HG02642 (cell line): ENCODE measurements around the gene NSMF.

Experiments
- ATAC-seq: cut with Tn5 transposase; IDR thresholded peaks from one replicate; pipeline ENCODE4 v1.9.1; 2021; ENCODE audit warnings: mild to moderate bottlenecking; ENCODE audit not compliant: unreplicated experiment, poor library complexity

Gene NSMF

DNA sequence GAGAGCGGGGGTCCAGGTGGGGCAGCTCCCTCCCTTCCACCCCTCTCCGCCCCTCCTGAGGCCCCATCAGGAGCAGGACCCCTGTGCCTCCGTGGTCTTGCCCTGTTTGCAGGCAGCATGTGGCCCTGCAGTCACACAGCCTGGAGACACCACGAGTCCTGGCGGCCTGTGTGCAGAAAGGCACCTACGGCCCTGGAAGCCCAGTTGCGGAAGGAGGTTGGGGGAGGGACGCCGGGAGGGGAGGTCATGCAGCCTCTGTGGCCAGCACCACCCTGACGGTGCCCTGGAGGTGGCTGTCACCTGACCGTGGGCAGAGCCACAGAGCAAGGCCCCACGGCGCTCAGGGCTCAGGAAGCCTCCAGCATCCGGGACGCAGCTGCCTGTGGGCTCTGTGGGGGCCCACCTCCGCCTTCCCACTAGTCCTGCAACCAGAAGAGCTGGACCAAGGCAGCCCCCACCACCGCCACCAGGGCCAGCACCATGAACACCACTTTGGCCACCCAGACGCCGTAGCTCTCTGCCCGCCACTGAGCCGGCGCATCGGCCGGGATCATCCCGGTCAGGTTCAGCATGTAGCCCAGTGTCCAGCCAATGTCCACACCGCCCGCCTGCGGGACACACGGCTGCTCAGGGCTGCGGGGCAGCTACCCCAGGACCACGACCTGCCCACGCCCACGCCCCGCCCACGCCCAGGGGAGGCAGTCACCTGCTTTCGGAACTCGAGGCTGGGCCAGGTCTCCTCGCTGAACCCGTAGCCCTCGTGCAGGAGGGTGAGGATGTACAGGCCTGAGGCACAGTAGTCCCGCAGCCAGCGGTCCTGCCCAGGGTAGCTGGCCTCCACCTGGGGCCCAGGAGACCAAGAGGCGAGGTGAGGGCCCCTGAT lies 24.4 kb downstream of the NSMF start:
- ATAC-seq: no peak

DNA sequence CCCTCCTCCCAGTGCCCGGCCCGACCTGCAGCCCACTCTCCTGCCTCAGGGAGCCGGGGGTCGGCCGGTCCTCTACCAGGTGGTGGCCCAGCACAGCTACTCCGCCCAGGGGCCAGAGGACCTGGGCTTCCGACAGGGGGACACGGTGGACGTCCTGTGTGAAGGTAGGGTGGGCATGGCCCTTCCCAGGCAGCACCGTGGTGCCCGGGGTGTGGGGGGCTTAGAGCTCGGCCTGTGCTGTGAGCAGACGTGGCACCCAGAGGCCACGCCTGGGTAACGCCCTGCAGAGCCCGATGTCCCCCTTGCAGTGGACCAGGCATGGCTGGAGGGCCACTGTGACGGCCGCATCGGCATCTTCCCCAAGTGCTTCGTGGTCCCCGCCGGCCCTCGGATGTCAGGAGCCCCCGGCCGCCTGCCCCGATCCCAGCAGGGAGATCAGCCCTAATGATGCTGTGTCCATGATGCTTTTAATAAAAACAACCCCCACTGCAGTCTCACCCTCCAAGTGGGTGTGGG lies 25.2 kb downstream of the NSMF start:
- ATAC-seq: no peak

DNA sequence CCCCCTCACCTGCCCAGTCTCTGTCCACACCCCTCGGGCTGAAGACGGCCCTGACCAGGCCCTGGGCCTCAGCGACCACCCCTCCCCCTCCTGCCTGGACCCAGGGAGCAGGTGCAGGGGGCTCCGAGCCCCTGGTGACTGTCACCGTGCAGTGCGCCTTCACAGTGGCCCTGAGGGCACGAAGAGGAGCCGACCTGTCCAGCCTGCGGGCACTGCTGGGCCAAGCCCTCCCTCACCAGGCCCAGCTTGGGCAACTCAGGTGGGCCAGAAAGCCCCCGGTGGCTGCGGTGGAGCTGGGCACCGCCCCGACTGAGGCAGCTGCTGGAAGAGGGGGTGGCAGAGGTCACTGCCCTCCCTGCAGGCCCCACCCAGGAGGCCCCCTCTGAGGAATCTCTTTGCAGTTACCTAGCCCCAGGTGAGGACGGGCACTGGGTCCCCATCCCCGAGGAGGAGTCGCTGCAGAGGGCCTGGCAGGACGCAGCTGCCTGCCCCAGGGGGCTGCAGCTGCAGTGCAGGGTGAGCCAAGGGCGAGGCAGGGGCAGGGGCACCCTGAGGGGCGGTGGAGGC lies 25.7 kb downstream of the NSMF start:
- no peak for ATAC-seq

DNA sequence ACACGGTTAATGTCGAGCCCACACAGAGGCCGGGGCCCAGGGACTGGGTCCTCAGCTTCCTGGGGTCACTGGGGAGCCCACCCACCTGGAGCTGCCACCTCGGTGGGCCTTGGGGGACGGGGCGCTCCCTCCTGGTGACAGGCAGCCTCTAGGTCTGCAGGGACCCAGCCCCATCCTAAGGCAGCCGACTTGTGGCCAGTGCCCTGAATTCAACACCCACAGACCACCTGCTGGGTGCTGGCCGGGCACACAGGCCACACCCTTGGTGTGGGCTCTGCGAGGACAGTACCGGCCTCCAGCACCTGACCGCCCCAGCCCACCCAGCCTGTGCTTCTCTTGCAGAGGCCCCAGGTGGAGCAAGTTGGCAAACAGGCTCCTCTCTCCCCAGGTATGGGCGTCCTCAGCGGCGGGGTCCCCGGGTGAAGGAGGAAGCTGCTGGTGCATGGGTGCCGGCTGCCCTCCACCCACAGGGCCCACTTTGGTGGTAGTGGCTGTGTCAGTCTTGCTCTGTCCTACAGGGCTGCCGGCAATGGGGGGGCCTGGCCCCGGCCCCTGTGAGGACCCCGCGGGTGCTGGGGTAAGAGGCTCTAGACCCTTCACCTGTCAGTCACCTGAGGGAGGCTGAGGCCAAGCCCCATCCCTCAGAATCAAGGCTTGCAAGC lies 26.3 kb downstream of the NSMF start:
- ATAC-seq: no peak

DNA sequence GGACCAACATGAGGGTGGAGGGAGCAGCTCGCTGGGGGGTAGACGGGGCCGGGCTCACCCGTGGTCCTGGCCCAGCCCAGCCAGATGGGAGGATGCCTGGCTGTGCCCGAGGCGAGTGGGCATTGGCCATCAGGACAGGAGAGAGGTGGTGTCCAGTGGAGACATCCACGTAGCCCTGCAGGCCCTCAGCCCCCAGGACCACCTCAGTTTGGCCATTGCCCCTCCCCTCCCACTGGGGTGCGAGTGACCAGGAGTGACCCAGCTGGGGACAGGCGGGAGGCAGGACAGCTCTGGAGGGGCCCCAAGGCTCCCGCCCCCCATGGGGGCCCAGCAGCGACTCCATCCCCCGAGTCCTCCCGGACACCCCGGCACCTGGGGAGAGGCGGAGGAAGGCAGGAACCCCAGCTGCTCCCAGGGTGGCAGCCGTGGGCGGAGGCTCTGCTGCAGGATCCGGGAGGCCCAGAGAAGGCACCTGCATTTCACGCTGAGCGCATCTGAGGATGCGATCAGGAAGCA lies 27.7 kb downstream of the NSMF start:
- ATAC-seq: no peak

DNA sequence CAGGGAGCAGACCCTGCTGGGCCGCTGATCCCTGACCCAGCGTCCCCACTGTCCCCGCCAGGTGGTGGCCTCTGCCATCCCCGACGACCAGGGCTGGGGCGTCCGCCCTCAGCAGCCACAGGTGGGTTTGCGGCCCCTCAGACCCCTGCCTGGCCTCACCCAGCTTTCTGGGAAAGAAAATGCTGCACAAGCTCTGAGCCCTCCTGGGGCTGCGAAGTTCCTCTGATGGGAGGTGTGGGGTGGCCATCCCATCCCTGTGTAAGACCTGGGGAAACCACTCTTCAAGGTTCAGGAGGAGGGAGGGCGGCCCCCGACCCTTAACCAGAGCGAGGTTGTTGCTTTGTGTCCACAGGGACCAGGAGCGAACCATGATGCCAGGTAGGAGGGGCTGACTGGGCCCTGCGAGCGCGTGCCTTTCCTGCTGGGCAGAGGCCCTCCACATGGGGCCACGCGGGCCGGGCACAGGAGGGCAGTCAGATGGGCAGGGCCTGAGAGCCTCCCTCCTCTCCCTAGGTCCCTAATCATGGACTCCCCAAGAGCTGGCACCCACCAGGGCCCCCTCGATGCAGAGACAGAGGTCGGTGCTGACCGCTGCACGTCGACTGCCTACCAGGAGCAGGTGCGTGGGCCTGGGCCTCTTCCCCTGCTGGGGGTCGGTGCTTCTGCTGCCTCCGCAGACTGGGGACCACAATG lies 28.3 kb downstream of the NSMF start:
- no peak for ATAC-seq

DNA sequence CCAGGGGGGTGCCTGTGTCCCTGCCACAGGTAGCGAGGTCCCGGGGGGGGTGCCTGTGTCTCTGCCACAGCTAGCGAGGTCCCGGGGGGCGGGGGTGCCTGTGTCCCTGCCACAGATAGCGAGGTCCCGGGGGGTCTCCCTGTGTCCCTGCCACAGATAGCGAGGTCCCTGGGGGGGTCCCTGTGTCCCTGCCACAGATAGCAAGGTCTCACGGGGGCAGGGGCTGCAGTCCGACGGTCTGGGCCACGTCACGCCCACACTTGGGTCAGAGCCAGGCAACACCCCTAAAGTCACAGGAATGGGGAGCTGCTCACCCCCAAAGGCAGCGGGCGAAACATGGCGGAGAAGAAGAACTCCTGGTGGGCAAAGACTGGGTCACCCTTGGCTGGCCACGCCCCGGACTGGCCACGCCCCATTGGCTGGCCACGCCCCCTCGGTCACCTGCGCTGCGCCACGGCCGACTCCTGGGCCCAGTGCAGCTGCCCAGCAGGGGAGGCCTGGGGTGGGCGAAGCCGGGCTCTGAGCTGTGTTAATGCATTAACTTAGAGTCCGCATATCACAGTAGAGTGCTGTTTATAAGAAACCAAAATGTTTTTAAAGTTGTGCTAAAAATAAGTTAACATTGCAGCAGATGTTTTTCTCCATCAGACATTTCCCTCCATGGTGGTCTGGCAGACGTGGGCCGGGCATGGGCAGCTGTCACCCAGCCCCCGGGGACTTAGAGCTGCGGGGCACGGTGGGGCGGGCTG lies 29.0 kb downstream of the NSMF start:
- no peak for ATAC-seq

DNA sequence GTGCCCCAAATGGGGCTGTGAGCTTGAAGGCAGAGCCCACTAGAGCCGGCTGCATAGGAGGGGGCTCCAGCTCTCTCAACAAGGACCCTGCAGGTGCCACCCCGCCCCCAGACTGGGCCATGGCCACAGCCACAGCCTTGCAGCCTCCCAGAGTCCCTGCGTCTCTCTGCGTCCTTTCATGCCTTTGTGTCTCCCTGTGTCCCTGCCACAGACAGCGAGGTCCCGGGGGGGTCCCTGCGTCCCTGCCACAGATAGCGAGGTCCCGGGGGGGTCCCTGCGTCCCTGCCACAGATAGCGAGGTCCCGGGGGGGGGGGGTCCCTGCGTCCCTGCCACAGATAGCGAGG lies 29.6 kb downstream of the NSMF start:
- no peak for ATAC-seq

DNA sequence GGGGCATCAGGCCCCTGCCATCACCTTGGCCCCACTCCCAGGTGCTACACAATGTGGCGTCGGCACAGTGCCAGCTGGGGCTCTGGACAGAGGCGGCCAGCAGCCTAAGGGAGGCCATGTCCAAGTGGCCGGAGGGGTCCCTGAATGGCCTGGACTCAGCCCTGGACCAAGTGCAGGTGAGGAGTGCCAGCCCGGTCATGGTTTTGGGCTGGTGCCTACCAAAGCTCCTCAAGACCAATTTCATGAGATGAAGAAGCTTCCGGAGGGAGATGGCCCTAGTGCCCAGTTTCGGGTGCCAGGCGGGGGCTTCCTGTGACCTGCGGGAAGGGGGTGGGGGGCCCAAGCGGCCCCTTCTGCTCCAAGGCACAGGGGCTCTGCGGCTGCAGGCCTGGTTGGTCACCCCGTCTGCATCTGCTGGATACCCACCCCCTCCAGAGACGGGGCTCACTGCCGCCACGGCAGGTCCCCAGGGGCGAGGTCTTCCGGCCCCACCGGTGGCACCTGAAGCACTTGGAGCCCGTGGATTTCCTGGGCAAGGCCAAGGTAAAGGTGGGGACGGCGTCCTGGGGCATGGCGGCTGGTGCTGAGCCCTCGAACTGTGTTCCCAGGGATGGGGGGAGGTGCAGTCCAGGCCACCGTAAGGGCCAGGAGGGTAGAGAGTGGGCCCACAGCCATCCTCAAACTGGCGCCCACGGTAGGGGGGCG lies 30.1 kb downstream of the NSMF start:
- no peak for ATAC-seq

DNA sequence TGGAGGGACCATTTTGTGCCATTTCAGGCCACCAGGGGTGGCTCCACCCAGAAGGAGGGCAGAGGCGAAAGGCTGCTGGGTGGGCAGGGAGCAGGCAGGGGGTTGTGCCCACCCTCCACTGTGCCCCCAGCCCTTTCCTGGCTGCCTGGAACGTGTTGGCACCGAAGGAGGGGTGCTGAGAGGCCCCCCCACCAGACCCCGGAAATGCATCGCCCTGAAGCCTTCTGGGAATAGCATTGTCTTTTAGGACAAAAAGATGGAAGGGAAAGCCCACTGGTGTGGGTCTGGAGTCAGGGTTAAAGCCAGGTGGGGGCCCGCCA lies 30.9 kb downstream of the NSMF start:
- ATAC-seq: no peak

DNA sequence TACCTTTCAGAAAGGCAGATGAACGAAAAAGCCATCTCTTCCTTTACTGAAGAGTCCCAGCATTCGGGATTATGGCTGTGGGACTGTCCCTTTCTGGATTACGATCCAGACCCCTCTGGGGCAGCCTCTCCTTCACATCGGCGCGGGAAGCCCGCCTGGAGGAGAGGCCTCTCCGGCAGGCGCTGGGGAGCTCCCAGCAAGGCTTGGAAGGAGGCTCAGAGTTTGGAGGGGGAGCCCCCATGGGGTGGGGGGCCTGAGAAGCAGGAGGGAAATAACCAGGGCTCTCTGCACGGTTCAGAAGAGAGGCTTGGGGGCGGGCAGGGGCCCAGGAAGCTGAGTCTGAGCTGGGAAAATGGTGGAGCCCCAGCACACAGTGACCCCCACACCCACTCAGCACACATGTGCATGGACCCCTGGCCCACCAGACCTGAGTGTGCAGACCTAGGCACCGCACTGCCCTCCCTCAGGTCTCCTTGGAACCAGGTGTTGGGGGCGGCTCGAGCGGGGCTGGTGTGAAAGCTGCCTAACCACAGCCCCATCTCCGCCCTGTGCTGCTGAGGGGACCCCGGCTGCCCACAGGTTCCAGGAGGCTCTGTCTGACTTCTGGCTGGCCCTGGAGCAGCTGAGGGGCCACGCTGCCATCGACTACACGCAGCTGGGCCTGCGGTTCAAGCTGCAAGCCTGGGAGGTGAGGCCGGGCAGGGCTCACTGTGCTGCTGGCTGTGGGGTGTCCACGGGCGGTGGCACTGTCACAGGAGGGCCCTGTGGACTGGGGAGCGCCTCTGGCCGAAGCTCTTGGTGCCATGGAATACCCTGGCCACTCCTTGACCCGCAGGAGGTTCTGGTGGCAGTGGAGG lies 31.5 kb downstream of the NSMF start:
- no peak for ATAC-seq

DNA sequence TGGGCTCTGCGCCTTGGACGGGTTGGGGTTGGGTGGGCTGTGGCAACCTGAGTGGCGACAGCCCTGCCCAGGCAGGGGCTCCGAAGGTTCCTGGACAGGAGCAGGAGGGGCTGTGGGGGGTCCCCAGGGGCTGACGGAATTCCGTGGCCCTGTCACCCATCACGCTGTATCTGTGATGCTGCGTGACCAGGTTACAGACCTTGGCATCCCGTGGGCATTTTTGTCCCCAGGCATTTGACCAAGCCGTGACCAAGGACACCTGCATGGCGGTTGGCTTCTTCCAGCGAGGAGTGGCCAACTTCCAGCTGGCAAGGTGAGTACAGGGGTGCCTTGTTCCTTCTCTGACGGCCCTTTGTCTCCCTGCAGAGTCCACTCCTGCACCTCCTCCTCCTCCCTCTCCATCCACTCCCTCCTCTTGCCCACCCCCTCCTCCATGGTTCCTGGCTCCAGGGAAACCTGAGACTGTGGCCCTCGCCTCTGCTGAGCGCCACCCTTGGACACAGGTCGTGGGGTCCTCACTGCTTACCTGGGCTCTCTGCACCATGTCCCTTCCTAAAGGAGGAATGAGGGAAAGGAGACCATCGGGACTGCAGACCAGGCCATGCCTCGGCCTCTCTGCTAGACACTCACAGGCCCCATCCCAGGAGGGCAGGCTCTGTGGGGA lies 33.0 kb downstream of the NSMF start:
- no peak for ATAC-seq

DNA sequence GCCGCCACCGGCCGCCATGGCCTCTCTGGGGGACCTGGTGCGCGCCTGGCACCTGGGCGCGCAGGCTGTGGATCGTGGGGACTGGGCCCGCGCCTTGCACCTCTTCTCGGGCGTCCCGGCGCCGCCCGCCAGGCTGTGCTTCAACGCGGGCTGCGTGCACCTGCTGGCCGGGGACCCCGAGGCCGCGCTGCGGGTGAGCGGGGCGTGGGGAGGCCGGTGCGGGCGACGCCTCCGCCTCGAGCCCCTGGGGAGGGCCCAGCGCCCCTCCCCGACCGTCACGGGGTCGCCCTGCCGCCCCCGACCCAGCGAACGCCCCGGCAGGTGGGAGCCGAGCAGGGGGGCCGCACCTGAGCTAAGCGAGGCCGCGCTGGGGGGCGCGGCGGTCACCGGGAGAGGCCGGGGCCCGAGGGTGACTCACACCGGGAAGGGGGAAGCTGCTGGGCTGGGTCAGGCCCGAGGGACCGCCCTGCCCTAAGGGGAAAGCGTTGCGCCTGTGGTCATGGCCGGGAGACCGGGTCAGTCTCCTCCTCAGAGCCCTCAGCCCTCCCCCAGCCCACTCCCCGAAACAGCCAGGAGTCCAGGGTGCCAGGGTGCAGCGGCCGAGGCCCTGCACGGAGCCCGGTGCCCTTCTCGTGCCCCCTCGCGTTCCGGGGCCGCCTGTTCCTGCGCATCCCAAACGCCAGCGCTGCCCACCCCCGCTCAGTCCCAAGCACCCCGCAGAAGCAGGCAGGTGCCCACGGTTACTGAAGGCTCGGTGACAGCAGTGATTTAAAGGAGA lies 35.4 kb downstream of the NSMF start:
- peak; percentile 31 for ATAC-seq

DNA sequence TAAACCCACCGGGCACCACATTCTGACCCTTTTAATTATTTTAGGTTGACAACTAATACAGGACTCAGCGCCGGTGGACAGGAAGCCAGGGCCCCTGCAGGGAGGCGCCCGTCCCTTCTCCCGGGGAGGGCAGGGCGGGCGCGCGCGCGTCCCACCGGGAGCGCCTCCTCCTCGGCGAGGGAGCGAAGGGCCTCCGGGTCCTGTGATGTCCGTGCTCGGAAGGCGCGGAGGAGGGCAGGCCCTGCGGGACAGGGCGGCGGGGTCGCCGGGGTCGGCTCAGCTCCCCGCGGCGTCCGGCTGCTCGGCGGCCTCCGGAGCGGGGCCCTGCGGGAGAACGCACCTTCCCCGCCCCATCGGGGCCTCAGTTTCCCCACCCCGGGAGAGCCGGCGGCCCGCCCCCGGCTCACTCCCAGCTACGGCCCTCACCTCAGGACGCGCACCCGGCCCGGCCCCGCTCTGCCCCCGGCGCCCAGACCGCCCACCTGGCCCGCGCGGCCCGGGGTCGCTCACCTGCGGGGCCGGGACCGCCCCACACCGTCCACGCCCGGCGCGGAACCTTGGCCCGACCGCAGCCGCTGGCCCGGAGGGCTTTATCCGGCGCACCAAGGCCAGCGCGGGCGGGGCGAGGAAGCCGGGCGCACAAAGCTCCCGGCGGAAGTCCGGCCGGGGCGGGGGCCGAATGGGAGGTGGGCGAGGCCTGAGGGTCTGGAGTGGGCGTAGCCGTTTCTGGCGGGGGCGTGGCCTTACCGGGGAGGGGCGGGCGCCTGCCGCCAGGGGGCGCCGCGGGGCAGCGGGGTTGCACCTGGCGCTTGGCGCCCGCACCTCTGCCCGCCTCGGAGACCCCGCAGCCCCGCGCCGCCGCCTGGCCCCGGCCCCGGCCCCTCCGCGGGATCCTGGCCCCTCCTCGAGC lies 36.3 kb downstream of the NSMF start, which contains the start of the genes EXD3 and NOXA1:
TSS of gene EXD3 (minus strand) at position 559 of the 910 bp plus-strand sequence. CDS start 27,805 bp downstream, outside the sequence.
TSS of gene NOXA1 (plus strand) at position 790 of the 910 bp plus-strand sequence. CDS start 137 bp downstream, outside the sequence.
- ATAC-seq: peak; percentile 90

DNA sequence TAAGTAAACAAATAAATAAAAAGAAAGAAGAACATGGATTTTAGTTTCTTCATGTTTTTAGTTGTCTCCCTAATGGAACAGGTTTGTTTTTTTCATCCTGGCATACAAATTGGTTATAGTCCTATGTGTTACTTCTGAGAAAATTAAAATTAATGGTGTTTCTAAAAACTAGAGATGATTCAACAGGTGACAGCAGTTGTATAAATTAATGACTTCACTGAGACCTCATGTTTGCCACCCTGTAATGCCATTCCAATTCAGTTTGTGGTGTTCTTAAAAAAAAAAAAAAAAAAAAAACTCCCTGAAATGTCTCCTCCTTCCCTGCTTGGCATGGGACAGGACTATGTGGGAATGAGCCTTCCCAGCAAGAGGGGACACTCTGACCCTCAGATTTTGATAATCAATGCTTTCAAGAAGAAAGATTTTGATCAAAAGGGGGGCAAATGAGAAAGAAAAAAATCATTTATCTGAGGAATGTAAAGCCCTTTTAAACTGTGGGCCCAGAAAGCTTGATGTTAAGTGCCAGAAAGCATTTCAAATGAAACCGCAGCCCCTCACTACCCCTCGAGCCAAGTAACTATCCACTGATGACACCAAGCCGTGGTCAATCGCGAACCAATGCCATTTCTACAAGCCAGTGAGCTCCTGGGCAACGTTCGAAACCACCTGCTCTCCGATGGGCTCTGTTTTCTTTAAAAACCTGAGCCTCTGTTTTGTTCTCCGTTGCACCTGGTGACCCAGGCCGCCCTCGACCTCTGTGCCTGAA lies 37.1 kb downstream of the NSMF start:
- no peak for ATAC-seq
